HG03432 (cell line): ENCODE measurements around the gene DQX1.

Experiments used
- ATAC-seq: cut with Tn5 transposase; IDR thresholded peaks from one replicate; pipeline ENCODE4 v1.9.1; 2021; ENCODE audit warnings: mild to moderate bottlenecking, moderate library complexity; ENCODE audit not compliant: unreplicated experiment

The DQX1 gene

GRCh38 chr2:74534411-74534810, 8.4 kb upstream of the DQX1 start:
- no peak for ATAC-seq

GRCh38 chr2:74533464-74533863, 7.4 kb upstream of the DQX1 start:
- ATAC-seq: no peak

DNA sequence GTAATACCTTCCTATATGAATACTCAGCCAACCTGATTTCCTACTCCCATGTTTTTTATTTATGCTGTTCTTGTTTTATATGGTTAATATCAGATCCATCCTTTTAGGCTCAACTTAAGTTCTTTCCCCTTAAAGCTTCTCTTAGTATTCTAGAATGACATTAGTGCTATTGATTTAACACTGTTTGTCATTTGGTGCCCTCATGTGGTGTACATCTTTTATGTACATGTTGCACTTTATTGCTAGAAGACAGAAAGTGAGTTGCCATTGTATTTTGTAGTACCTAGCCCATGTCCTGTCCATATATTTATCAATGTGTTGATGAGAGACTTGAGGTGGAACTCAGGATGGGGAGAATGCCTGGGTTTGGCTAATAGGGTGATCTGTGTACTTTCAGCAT, 6.2 kb upstream of the DQX1 start:
- ATAC-seq: no peak

DNA sequence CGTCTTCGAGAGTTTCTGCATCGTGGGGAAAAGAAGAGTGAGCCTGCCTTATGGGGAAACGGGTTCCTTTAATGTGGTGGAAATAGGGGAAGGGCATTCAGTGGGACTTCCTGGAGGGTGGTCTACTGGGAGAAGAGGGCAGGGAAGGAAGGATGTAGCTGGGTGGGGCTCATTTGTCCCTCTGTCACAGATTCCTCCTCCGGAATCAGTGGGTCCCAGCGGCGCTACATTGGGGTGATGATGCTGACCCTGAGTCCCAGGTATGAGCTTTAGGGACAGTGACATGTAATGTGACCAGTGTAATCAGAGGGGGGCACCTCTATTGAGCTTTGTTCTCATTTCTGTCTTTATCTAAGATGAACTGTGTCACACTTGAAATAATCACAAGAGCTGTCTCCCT, 5.6 kb upstream of the DQX1 start:
- ATAC-seq: no peak

DNA sequence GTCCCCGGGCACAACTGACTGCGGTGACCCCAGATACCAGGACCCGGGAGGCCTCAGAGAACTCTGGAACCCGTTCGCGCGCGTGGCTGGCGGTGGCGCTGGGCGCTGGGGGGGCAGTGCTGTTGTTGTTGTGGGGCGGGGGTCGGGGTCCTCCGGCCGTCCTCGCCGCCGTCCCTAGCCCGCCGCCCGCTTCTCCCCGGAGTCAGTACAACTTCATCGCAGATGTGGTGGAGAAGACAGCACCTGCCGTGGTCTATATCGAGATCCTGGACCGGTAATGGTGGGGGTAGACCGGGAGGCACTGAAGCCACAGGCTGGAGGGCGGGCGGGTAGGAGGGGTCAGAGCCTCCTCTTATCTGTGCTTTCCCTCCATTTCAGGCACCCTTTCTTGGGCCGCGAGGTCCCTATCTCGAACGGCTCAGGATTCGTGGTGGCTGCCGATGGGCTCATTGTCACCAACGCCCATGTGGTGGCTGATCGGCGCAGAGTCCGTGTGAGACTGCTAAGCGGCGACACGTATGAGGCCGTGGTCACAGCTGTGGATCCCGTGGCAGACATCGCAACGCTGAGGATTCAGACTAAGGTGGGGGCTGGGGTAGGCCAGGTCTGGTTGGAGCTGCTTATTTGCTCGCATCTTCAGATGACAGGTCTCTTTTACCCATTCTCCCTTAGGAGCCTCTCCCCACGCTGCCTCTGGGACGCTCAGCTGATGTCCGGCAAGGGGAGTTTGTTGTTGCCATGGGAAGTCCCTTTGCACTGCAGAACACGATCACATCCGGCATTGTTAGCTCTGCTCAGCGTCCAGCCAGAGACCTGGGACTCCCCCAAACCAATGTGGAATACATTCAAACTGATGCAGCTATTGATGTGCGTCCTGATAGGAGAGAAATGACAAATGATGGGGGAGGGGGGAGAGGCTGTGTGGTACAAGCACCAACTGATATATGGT, 4.5 kb upstream of the DQX1 start:
- peak; percentile 29 for ATAC-seq

DNA sequence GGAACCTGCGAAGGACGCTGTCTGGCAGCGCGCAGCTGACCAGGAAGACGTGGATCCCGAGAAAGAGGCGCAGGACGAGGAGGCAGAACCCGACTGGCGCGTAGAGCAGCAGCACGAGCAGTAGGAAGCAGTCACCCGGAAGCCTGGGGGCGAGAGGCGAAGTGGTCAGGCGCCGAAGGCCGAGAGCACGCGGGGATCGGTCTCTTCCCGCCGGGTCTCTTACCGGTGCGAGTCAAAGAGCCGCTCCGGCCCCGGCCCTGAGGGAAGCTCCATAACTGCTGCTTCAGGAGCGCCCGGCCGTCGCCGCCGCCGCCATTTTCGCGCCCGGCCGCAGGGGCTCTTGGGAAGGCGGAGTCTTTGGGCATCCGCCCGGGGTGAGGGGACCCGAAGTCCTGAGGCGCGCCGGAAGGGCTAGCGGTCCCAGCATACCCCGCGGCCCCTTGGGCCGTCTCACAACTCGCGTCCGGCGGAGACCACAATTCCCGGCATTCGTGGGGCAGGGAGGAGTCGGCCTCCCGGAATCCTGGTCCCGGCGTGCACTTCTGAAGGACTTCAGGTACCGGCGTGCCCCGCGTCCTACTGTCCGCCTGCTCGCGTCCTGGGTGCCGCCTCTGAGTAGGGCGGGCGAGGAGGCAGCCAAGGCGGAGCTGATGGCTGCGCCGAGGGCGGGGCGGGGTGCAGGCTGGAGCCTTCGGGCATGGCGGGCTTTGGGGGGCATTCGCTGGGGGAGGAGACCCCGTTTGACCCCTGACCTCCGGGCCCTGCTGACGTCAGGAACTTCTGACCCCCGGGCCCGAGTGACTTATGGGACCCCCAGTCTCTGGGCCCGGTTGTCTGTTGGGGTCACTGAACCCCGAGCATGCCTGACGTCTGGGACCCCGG, 3.6 kb upstream of the DQX1 start, which contains the start of the genes AUP1 and HTRA2:
Gene AUP1 (minus strand): TSS at position 350 of the 882 bp plus-strand sequence. CDS start 77 bp downstream, at position 273.
Gene HTRA2 (plus strand): TSS at position 577 of the 882 bp plus-strand sequence. CDS start 74 bp downstream, at position 651.
- peak; percentile 84 for ATAC-seq

DNA sequence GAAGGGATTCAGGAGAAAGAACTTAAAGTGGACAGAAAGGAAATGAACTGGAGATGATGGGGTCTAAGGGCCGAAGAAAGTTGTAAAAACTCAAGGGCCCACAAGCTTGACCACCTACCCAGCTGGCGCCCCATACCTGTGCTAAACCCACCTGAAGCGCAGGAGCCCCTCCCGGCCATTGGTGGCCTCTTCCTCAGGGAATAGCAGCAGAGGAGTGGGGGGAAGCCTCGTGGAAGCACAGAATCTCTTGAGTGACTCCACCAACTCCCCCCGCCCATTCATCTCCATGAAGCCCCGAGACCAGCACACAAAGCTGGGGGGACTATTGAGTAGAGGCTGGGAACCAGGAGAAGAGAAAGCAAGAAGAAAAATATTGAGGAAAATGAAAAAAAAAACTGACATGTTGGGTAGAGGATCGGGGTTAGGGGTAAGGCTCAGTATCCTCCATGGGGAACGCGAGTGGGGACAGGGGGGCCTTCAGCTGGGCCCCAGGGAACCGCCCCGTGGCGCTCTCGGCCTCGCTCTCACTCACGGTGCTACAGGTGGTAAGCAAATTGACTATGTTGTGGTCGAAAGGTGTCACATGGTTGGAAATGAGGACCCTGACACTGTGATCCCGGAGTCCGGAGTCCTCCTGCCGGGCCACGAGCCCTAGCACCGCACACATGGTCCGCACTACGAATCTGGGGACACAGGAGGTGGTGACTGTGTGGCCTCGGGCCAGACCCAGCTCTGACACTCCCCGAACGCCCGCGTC, 2.7 kb upstream of the DQX1 start:
- peak; percentile 6 for ATAC-seq

DNA sequence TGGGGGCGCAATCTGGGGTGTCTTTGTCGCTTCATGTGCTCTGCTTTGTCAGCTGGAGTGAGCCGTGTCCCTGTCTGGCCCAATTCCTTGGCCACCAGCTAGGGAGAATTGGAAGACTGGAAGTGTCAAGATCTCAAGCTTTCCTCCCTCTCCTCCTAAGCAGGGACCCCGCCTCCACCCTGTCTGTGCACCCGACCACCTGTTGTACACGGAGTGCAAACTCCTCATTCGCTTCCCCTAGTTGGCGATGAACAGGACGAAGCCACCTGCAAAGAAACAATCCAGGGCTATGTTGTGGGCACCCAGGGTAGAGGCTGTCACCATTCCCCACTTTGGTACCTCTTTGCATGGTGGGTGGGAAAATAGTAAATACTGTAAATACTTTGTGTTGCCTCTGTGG, 1.7 kb upstream of the DQX1 start:
- no peak for ATAC-seq

DNA sequence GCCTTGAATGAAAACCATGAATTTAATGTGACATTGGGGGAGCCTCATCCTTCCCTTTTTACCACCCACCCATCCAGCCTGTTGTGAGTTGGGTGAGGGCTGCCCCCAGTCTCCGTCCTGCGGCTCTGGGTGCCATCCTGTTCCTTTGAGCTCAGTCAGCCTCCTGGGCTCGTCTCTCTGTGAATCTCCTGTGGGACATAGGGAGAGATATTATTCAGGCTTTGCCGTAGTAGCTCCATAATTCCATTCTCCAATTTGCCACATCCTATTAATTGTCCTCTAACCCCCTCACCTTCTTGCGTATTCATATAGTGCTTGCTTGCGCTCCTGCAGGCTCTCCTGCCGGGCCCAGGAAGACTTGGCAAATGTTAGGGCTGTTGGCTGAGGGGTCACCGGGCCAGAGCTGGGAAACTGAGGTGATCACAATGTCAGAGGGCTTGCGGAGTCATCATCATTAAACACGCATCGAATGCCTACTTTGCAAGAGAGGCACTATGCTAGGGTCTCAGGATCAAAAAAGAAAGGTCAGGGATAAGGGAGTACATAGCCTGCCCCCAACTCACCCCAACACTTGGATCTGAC, 709 bp upstream of the DQX1 start:
- ATAC-seq: no peak

- no peak for ATAC-seq
These were observed 895 bp downstream of the DQX1 start for GRCh38 chr2:74524955-74525716.

DNA sequence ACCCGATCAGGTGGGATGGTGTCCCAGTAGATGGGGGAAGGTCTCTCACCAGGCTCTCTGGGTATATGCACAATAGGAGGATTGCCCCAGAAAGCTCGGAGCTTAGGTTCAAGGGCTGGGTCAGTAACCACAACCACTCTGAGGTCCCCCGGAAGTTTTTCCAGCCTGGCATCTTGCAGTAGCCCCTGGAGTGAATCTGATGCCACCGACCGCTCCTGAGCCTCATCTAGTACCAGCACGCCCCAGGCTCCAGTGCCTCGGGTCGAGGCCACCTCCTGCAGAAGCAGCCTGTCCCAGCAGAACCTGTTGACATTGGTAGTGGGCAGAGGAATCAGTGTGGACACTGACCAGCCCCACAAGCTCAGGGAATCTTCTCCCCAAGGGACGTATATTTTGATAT, 2.0 kb downstream of the DQX1 start:
- no peak for ATAC-seq

GRCh38 chr2:74522516-74522915, 3.5 kb downstream of the DQX1 start:
- no peak for ATAC-seq

DNA sequence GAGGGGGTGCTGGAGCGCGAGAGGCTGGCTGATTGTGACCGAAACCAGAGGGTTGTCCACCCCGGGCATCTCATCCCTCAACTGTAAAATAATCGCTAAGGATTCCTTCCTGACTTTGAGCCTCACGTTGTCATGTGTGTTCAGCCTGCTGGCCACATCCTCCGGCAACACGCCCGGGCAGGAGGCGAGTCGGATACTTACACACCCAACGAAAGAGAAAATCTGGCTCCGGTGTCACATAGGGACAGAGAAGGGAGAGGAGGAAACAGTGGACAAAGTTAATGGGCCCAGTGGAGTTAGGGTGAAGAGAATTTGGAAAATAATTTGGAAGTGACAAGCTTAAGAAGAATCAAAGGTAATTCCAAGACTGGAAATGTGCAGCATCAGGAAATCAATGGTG, 9.4 kb downstream of the DQX1 start:
- no peak for ATAC-seq

DNA sequence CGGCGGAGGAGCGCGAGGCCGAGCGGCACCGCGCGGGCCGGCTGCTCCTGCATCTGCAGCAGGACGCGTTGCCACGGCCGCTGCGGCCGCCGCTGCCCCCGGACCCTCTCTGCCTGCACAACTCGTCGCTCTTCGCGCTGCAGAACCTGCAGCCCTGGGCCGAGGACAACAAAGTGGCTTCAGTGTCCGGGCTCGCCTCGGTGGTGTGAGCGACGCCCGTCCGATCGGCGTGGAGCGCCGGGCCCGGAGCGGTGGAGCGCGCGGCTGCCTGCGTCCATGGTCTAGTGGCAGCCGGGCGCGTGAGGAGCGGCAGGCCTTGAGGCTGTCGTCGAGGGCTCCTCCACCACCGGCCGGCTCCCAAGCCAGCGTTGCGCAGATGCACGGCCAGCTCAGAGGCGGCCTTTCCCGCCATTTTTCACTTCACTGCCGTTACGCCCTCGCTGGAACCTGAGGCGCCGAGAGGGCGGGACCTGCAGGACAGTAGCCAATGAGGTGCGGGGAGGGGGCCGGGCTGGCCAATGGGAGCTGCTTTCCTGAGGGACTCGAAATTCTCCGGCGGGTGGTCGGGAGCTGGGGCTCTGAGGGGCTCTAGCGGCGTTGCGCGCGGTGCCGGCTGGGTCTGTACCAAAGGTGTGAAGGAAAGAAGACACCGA, 9.9 kb downstream of the DQX1 start:
- peak; percentile 76 for ATAC-seq

DNA sequence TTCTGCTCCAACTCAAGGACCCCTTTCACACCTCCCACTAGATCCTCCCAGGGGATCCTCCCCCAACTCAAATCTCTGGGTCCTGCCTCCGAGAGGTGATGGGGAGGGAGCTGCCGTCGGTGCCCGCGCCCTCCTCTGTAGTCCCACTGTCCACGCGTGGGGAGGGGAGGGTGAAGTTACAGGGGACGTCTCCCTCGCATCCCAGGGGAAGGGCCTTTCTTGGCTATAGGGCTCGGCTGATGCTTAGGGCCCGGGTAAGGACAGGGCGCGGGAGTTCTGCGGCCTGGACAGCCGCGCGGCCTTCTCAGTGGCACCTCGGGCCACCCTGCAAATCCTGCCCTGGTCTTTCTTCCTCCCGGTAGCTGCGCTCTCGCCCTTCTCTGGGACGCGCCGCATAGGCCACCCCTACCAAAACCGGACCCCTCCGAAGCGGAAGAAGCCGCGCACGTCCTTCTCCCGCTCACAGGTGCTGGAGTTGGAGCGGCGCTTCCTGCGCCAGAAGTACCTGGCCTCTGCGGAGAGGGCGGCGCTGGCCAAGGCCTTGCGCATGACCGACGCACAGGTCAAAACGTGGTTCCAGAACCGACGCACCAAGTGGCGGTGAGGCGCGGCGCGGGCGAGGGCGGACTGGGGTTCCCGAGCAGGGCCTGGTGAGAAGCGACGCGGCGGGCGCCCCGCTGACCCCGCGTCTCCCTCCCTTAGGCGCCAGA, 10.6 kb downstream of the DQX1 start:
- ATAC-seq: no peak

DNA sequence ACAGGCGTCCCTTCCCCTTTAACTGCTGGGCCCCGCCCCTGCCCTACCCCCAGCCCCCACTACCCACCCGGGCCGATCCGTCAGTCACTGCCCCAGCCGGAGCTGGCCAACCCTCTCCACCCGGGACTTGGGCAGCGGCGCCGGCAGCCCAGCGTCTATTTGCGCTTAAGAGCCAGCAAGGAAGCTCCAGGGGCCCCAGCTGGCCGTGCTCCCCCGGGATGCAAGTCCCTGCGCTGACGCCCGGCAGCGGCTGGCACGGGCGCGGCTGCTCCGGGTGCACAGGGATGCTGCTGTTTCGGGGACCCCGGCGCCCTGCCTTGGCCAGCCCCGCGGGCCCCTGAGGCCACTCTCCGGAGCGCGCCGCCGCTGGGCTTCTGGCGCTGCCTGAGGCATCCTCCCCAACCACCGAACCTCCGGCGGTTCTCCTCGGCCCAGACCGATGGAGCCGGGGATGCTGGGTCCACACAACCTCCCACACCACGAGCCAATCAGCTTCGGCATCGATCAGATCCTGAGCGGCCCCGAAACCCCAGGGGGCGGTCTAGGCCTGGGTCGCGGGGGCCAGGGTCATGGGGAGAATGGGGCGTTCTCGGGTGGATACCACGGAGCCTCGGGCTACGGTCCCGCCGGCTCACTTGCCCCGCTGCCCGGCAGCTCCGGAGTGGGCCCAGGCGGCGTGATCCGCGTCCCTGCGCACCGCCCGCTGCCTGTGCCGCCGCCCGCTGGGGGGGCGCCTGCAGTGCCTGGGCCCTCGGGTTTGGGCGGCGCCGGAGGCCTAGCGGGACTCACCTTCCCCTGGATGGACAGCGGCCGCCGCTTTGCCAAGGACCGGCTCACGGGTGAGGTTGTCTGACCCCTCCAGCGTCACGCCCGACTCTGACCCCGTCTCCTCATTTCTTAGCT, 11.4 kb downstream of the DQX1 start, which contains the start of gene TLX2:
Gene TLX2 (plus strand): TSS at position 83 of the 903 bp plus-strand sequence. CDS start 357 bp downstream, at position 440.
- no peak for ATAC-seq

GRCh38 chr2:74513605-74514367, 12.2 kb downstream of the DQX1 start:
- ATAC-seq: no peak
